Natural killer cell (primary cell): ENCODE measurements around the gene FUCA2. TPM values are rescaled to one million over a fixed set of nuclear protein-coding genes. Genes with fewer than 3 reads are reported as not detected.

Source experiments
- ATAC-seq, 3 donors: fragments of 150-1000 bp in 2 of 3; fragments of 200-7000 bp in 1 of 3; cut with Tn5 transposase; 1 replicate in 1 of 3; 2 replicates in 2 of 3; pipeline ENCODE4 v1.10.0; 2021; ENCODE audit warnings: mild to moderate bottlenecking in 2 of 3, moderate library complexity in 2 of 3
- DNase-seq, 2 donors: peaks; one replicate each; pipeline versions ENCODE4 v3.0.0 to v3.0.0-alpha.2; 2013 to 2021; ENCODE audit warnings: mixed read lengths in 1 of 2
- H3K27ac ChIP-seq: one replicate; pipeline ENCODE4 v1.5.1; 2013; ENCODE audit warnings: mild to moderate bottlenecking, low read length
- H3K27me3 ChIP-seq: one replicate; pipeline ENCODE4 v1.6.1; 2013; ENCODE audit warnings: low read length; ENCODE audit not compliant: control insufficient read depth, insufficient read depth
- H3K36me3 ChIP-seq: one replicate; pipeline ENCODE4 v1.6.1; 2013; ENCODE audit warnings: low read length; ENCODE audit not compliant: control insufficient read depth, insufficient read depth
- H3K4me1 ChIP-seq: one replicate; pipeline ENCODE4 v1.6.1; 2013; ENCODE audit warnings: low read length; ENCODE audit not compliant: control insufficient read depth, insufficient read depth
- H3K4me3 ChIP-seq: one replicate; pipeline ENCODE4 v1.5.1; 2013; ENCODE audit warnings: low read length
- H3K9me3 ChIP-seq: one replicate; pipeline ENCODE4 v1.6.1; 2013; ENCODE audit warnings: low read length; ENCODE audit not compliant: control insufficient read depth, insufficient read depth
- H3K27ac Mint-ChIP-seq, 2 donors: one replicate each; pipeline ENCODE4 v1.8.0; 2022; ENCODE audit warnings: mild to moderate bottlenecking in 2 of 2, mixed read lengths in 2 of 2, moderate library complexity in 1 of 2
- H3K27me3 Mint-ChIP-seq, 2 donors: one replicate each; pipeline ENCODE4 v1.8.0; 2022; ENCODE audit warnings: low read depth in 2 of 2, mixed read lengths in 2 of 2
- H3K36me3 Mint-ChIP-seq: one replicate; pipeline ENCODE4 v1.8.0; 2022; ENCODE audit warnings: mixed read lengths
- H3K4me1 Mint-ChIP-seq, 2 donors: one replicate each; pipeline ENCODE4 v1.8.0; 2022; ENCODE audit warnings: mixed read lengths in 2 of 2
- H3K4me3 Mint-ChIP-seq: one replicate; pipeline ENCODE4 v1.8.0; 2022; ENCODE audit warnings: mild to moderate bottlenecking, moderate library complexity, mixed read lengths
- H3K9me3 Mint-ChIP-seq, 2 donors: one replicate each; pipeline ENCODE4 v1.8.0; 2022; ENCODE audit warnings: mixed read lengths in 2 of 2
- CTCF ChIP-seq: fragments of 200-600 bp; IDR thresholded peaks from one replicate; pipeline ENCODE4 v1.8.0; 2022; ENCODE audit warnings: antibody characterized with exemption
- WGBS: methylation state at CpG from one replicate; pipeline ENCODE4 v1.1.7; 2013; ENCODE audit warnings: missing lambda C conversion rate; ENCODE audit not compliant: insufficient coverage; 5-methylcytosine and 5-hydroxymethylcytosine counted together
- intact Hi-C: fragments of 100-400 bp; cut with micrococcal nuclease; formaldehyde crosslinking; loops from one replicate; pipeline ENCODE4 v1.14.2; 2022
- total RNA-seq, 4 donors: library from RNA; stranded (reverse); fragments of 120-200 nt in 1 of 4; gene quantifications; one replicate each; pipeline versions ENCODE4 v1.2.3 to v1.2.4, GENCODE V29; 2013 to 2022

FUCA2 gene
- total RNA-seq, 3 donors from 2014 or later (not counting 1 experiment from before 2014, with no cell fraction given), result 10.5 to 15.5 (median 13.0) TPM

- Mint-ChIP-seq H3K27ac (no peak overlapping the region), H3K4me1 (peaks cover 35 to 41% of the 10 kb centered on the region in 2 donors), H3K9me3 (no peaks in the 10 kb centered on the region), H3K36me3 (no peaks in the 10 kb centered on the region), H3K4me3 (no peak overlapping the region), H3K27me3 (no peaks in the 10 kb centered on the region)
- 100% methylated on average over 2 of the region's 4 CpGs for WGBS
- Histone ChIP-seq H3K4me1 (peaks cover 16% of the 10 kb centered on the region), H3K36me3 (no peaks in the 10 kb centered on the region), H3K4me3 (no peak overlapping the region), H3K27ac (no peak overlapping the region), H3K27me3 (no peaks in the 10 kb centered on the region), H3K9me3 (no peaks in the 10 kb centered on the region)
- intact Hi-C loops, result no loop called here
- ATAC-seq (no peak), DNase-seq (no peak)
- no peak for TF ChIP-seq CTCF
Observed at GRCh38 chr6:143549949-143550268, 38.4 kb upstream of the FUCA2 start.

DNA sequence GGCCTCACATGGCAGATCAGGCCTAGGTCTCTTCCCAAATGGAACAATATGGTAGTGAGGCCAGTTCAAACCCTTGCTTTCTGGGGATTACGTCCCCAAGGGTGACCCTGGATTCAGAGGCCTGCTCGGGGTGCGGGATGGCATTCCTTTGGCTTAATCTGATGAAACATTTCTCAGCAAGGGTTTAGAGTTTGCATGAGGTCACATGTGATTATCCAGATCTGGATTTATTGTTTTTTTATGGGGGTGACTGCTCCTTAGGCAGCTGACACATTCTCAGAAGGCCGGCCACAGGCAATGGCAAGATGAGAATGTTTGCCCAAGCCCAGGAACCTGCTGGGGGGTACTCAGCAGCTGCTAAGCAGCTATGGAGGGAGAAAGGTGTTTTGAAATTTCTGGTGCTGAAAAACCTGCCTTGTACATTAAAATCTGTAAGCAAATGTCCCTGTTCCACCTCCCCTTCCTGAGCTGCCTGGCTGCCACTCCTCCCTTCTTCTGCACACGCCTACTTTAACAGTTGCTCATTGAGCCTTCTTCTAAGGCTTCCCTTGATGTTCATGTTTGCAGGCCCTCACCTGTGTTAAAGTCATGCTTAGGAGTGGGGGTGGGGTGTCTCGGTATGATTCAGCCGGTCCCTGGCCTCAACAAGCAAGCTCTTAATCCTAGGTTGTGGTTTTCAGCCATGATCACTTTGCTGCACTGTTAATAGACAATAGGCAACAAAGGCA lies 37.9 kb upstream of the FUCA2 start:
- DNase-seq (peak in 1 of 2 donors; percentile 50), ATAC-seq (no peak)
- Mint-ChIP-seq H3K4me3 (no peak overlapping the region), H3K9me3 (no peaks in the 10 kb centered on the region), H3K36me3 (no peaks in the 10 kb centered on the region), H3K27me3 (no peaks in the 10 kb centered on the region), H3K27ac (no peak overlapping the region), H3K4me1 (peaks cover 34 to 39% of the 10 kb centered on the region in 2 donors)
- 80% methylated on average over 7 of the region's 7 CpGs for WGBS
- no peaks in the 10 kb centered on the region for H3K36me3 ChIP-seq
- H3K9me3 ChIP-seq, result no peaks in the 10 kb centered on the region
- no peaks in the 10 kb centered on the region for H3K27me3 ChIP-seq
- H3K4me1 ChIP-seq, result peaks cover 19% of the 10 kb centered on the region
- no peak overlapping the region for H3K4me3 ChIP-seq
- intact Hi-C loops, result no loop called here
- no peak overlapping the region for H3K27ac ChIP-seq
- no peak for TF ChIP-seq CTCF

DNA sequence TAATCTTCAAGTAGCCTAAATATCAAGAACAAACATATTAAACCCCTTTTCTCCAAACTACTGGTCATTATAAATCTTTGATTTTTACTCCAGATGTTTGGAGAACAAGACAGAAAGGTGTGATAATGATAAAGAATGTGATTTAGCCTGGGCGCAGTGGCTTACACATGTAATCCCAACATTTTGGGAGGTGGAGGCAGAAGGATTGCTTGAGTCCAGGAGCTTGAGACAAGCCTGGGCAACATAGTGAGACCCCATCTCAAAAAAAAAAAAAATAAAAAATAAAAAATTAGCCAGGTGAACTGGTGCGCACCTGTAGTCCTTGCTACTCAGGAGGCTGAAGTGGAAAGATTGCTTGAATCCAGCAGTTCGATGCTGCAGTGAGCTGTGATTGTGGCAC lies 35.1 kb upstream of the FUCA2 start:
- intact Hi-C loops, result no loop called here
- DNase-seq, result no peak
- Mint-ChIP-seq H3K36me3 (no peaks in the 10 kb centered on the region), H3K4me1 (peaks cover 37 to 44% of the 10 kb centered on the region in 2 donors), H3K27ac (peak overlapping the region in 1 of 2 donors; percentile 84), H3K4me3 (no peak overlapping the region), H3K27me3 (no peaks in the 10 kb centered on the region), H3K9me3 (no peaks in the 10 kb centered on the region)
- TF ChIP-seq CTCF, result no peak
- Histone ChIP-seq H3K4me3 (no peak overlapping the region), H3K9me3 (no peaks in the 10 kb centered on the region), H3K4me1 (peaks cover 37% of the 10 kb centered on the region), H3K36me3 (no peaks in the 10 kb centered on the region), H3K27me3 (no peaks in the 10 kb centered on the region), H3K27ac (no peak overlapping the region)
- ATAC-seq, result no peak
- WGBS, result 92% methylated on average over 3 of the region's 3 CpGs
